ENCODE results near the gene AKAP14. TPM values are rescaled to one million over a fixed set of nuclear protein-coding genes. Genes with fewer than 3 reads are reported as not detected.

The AKAP14 gene
- total and polyA plus RNA-seq, 2 of the 4 experiments (the other 2 are of a cell fraction): not detected

Other genes with a start within 250 kb of the AKAP14 start
- gene SEPTIN6, start 202.7 kb upstream of the AKAP14 start, total RNA-seq (2012; rRNA removed): 14.2 and 19.0 TPM in 2 replicates
- 13.9 and 16.2 TPM in 2 replicates for gene SEPTIN6, start 202.7 kb upstream of the AKAP14 start, polyA plus RNA-seq (2012; rRNA removed)
- gene SOWAHD, start 137.3 kb upstream of the AKAP14 start, total RNA-seq (2012; rRNA removed): 0.18 and 0.28 TPM in 2 replicates
- 0.13 and 0.17 TPM in 2 replicates for gene SOWAHD, start 137.3 kb upstream of the AKAP14 start, polyA plus RNA-seq (2012; rRNA removed)
- 681 and 716 TPM in 2 replicates for gene RPL39, start 104.3 kb upstream of the AKAP14 start, total RNA-seq (2012; rRNA removed)
- 2,279 and 2,357 TPM in 2 replicates for gene RPL39, start 104.3 kb upstream of the AKAP14 start, polyA plus RNA-seq (2012; rRNA removed)
- 0.54 and 1.4 TPM in 2 replicates for gene UPF3B, start 42.9 kb upstream of the AKAP14 start, total RNA-seq (2012; rRNA removed)
- 6.0 and 6.4 TPM in 2 replicates for gene UPF3B, start 42.9 kb upstream of the AKAP14 start, polyA plus RNA-seq (2012; rRNA removed)
- 16.5 and 20.6 TPM in 2 replicates for gene RNF113A, start 24.2 kb upstream of the AKAP14 start, total RNA-seq (2012; rRNA removed)
- gene RNF113A, start 24.2 kb upstream of the AKAP14 start, polyA plus RNA-seq (2012; rRNA removed): 15.9 and 17.0 TPM in 2 replicates
- gene NDUFA1, start 24.1 kb upstream of the AKAP14 start, total RNA-seq (2012; rRNA removed): 12.5 and 47.5 TPM in 2 replicates
- 90.1 and 104 TPM in 2 replicates for gene NDUFA1, start 24.1 kb upstream of the AKAP14 start, polyA plus RNA-seq (2012; rRNA removed)
- 1.3 and 2.5 TPM in 2 replicates for gene NKAP, start 47.9 kb downstream of the AKAP14 start, total RNA-seq (2012; rRNA removed)
- 2.7 TPM in 2 replicates for gene NKAP, start 47.9 kb downstream of the AKAP14 start, polyA plus RNA-seq (2012; rRNA removed)
- gene RHOXF2B, start 181.8 kb downstream of the AKAP14 start, total RNA-seq (2012; rRNA removed): not detected in 2 replicates
- not detected in 2 replicates for gene RHOXF2B, start 181.8 kb downstream of the AKAP14 start, polyA plus RNA-seq (2012; rRNA removed)
- gene RHOXF1, start 220.0 kb downstream of the AKAP14 start, total RNA-seq (2012; rRNA removed): not detected in 2 replicates
- not detected in 2 replicates for gene RHOXF1, start 220.0 kb downstream of the AKAP14 start, polyA plus RNA-seq (2012; rRNA removed)